ENCODE measurements around the gene SAPCD2. TPM values are rescaled to one million over a fixed set of nuclear protein-coding genes. Genes with fewer than 3 reads are reported as not detected.

The SAPCD2 gene
- total and polyA plus RNA-seq, 2 of the 4 experiments (the other 2 are of a cell fraction): 3.4 to 4.9 TPM

- ATAC-seq (ENCODE audit: low read depth): no peak
- Histone ChIP-seq H3K18ac (ENCODE audit: low read depth, low read length) (no peak overlapping the region), H2AK9ac (replicated peaks; ENCODE audit: low read depth, low read length, poor library complexity) (no peak overlapping the region), H3K23ac (ENCODE audit: low read depth, low read length) (no peak overlapping the region), H3K14ac (replicated peaks; ENCODE audit: low read depth, low read length) (no peak overlapping the region), H4K20me1 (ENCODE audit: insufficient read depth, low read length) (no peaks in the 10 kb centered on the region), H3K27ac (ENCODE audit: insufficient read depth, low read length) (no peak overlapping the region), H3K9ac (ENCODE audit: low read depth, low read length) (no peak overlapping the region), H2BK5ac (ENCODE audit: low read depth, low read length, poor library complexity, severe bottlenecking) (no peak overlapping the region), H2BK120ac (ENCODE audit: low read depth, low read length) (no peak overlapping the region), H3K4me3 (ENCODE audit: insufficient read depth, low read depth, low read length) (no peak overlapping the region), H4K91ac (ENCODE audit: insufficient read depth, low read depth, low read length) (no peak overlapping the region), H3K9me1 (ENCODE audit: insufficient read depth, low read length) (no peaks in the 10 kb centered on the region), H3K79me1 (ENCODE audit: low read depth in 1 of 2, low read length in 2 of 2) (0 out of 4 replicates have a peak, but pooled peaks cover 0 to 3% of the 10 kb centered on the region in 2 experiments), H3K4me1 (ENCODE audit: control insufficient read depth, insufficient read depth, low read length) (peaks cover 8% of the 10 kb centered on the region), H2AK5ac (ENCODE audit: low read depth, low read length) (no peak overlapping the region), H2BK15ac (ENCODE audit: low read depth, low read length) (no peak overlapping the region), H3K56ac (ENCODE audit: extremely low read depth, insufficient read depth, low read length) (no peak overlapping the region), H4K5ac (ENCODE audit: low read depth, low read length) (no peak overlapping the region), H4K8ac (ENCODE audit: low read depth in 2 of 2, low read length in 2 of 2) (no peak overlapping the region), H3K4ac (ENCODE audit: low read depth, low read length) (no peak overlapping the region), H3K4me2 (ENCODE audit: low read depth, low read length) (no peak overlapping the region), H3K27me3 (ENCODE audit: control insufficient read depth, insufficient read depth, low read length) (no peaks in the 10 kb centered on the region), H3K36me3 (ENCODE audit: control insufficient read depth, insufficient read depth, low read length) (peaks cover 11% of the 10 kb centered on the region), H2BK20ac (ENCODE audit: low read depth, low read length) (no peak overlapping the region), H2AFZ (replicated peaks; ENCODE audit: low read length, poor library complexity) (no peak overlapping the region), H3K9me3 (ENCODE audit: control insufficient read depth, insufficient read depth, low read length) (no peaks in the 10 kb centered on the region)
- WGBS, 2 experiments (ENCODE audit: extremely low coverage in 2 of 2, insufficient read length in 1 of 2): 66% methylated on average over 10 of the region's 17 CpGs; no CpG with 5 or more reads in 1 of the 2 experiments
- ChIA-PET CTCF (no interaction called here), POLR2A (ENCODE audit: unreplicated experiment) (interaction anchor here (0.5 kb wide), 1 partner anchor 113 kb away, joined by 12 read pairs; no protein-coding TSS in a partner anchor)
- dilution Hi-C loops (cut with HindIII; ENCODE audit: low sequenced_read_pairs, unreplicated experiment): no loop called here
- in situ Hi-C loops (cut with MboI; ENCODE audit: low sequenced_read_pairs): no loop called here
- intact Hi-C loops (cut with micrococcal nuclease): no loop called here
- BruUV-seq (replicated peaks): no TSS peak
- no peak for DNase-seq
- TF ChIP-seq FOS (IDR thresholded peaks at IDR 0.05; ENCODE audit: low read depth, low read length) (no peak), POLR2A (IDR thresholded peaks at IDR 0.05; ENCODE audit: low read depth, low read length) (no peak), MXI1 (IDR thresholded peaks at IDR 0.05; ENCODE audit: borderline replicate concordance, low read depth, low read length) (no peak), MAFK (IDR thresholded peaks at IDR 0.05; ENCODE audit: low read depth, low read length) (no peak), CTCF (conservative IDR thresholded peaks at IDR 0.05; ENCODE audit: low read depth, low read length) (no peak), RAD21 (IDR thresholded peaks at IDR 0.05; ENCODE audit: low read length) (no peak), NFE2L2 (IDR thresholded peaks at IDR 0.05; ENCODE audit: low read depth, low read length) (no peak), CEBPB (IDR thresholded peaks at IDR 0.05; ENCODE audit: low read depth, low read length) (no peak), BHLHE40 (IDR thresholded peaks at IDR 0.05; ENCODE audit: low read depth, low read length) (no peak), RFX5 (IDR thresholded peaks at IDR 0.05; ENCODE audit: low read depth, low read length) (no peak)
Observed at GRCh38 chr9:137116728-137117127, 46.4 kb upstream of the SAPCD2 start.
